Measurements from ENCODE around the gene ZNF710.

ZNF710 gene

GRCh38 chr15:90051874-90052273 lies 50.8 kb downstream of the ZNF710 start:
- Histone ChIP-seq H2AK5ac (ENCODE audit: low read length) (no peak overlapping the region), H2BK5ac (ENCODE audit: low read depth, low read length, poor library complexity) (no peak overlapping the region), H4K12ac (ENCODE audit: low read depth, low read length) (no peak overlapping the region), H3K4me2 (ENCODE audit: low read length) (no peak overlapping the region), H3K79me1 (ENCODE audit: low read length) (no peaks in the 10 kb centered on the region), H3K36me3 (ENCODE audit: control insufficient read depth in 1 of 2, insufficient read depth in 2 of 2, low read length in 2 of 2) (no peaks in the 10 kb centered on the region), H3K14ac (ENCODE audit: low read length) (no peak overlapping the region), H2AFZ (ENCODE audit: insufficient read depth, low read length, poor library complexity) (no peak overlapping the region), H3K18ac (ENCODE audit: low read length) (peak overlapping the region; percentile 74), H3K9me3 (ENCODE audit: insufficient read depth, low read depth, low read length) (no peaks in the 10 kb centered on the region), H4K8ac (ENCODE audit: low read depth, low read length) (no peak overlapping the region), H3K4me1 (ENCODE audit: control insufficient read depth in 1 of 2, insufficient read depth in 2 of 2, low read length in 2 of 2) (peaks cover 4 to 7% of the 10 kb centered on the region in 2 experiments), H3K4me3 (ENCODE audit: low read depth, low read length) (no peak overlapping the region), H3K27ac (ENCODE audit: low read depth, low read length) (no peak overlapping the region), H3K4ac (ENCODE audit: low read depth, low read length) (no peak overlapping the region), H2BK12ac (ENCODE audit: low read length) (no peak overlapping the region), H3K23ac (ENCODE audit: low read length) (no peak overlapping the region), H4K91ac (ENCODE audit: low read depth, low read length) (no peak overlapping the region), H2BK120ac (ENCODE audit: insufficient read depth, low read length, poor library complexity) (no peak overlapping the region), H3K79me2 (ENCODE audit: control insufficient read depth, insufficient read depth, low read length, poor library complexity) (no peaks in the 10 kb centered on the region), H3K27me3 (ENCODE audit: insufficient read depth, low read length) (no peaks in the 10 kb centered on the region), H3K9ac (ENCODE audit: low read length) (no peak overlapping the region)
- no CpG with 5 or more reads among the region's 5 CpGs for WGBS (ENCODE audit: extremely low coverage, insufficient coverage, insufficient read length)
- no peak for DNase-seq

- H3K4me2 ChIP-seq (ENCODE audit: low read length): no peak overlapping the region
- H4K8ac ChIP-seq (ENCODE audit: low read depth, low read length): no peak overlapping the region
- H3K27ac ChIP-seq (ENCODE audit: low read depth, low read length): no peak overlapping the region
- no peaks in the 10 kb centered on the region for H3K27me3 ChIP-seq (ENCODE audit: insufficient read depth, low read length)
- H3K4me1 ChIP-seq (ENCODE audit: control insufficient read depth in 1 of 2, insufficient read depth in 2 of 2, low read length in 2 of 2): peaks cover 4 to 8% of the 10 kb centered on the region in 2 experiments
- no peak overlapping the region for H3K9ac ChIP-seq (ENCODE audit: low read length)
- H2AK5ac ChIP-seq (ENCODE audit: low read length): no peak overlapping the region
- no peak overlapping the region for H3K14ac ChIP-seq (ENCODE audit: low read length)
- no peak overlapping the region for H2AFZ ChIP-seq (ENCODE audit: insufficient read depth, low read length, poor library complexity)
- H2BK12ac ChIP-seq (ENCODE audit: low read length): no peak overlapping the region
- H3K36me3 ChIP-seq (ENCODE audit: control insufficient read depth in 1 of 2, insufficient read depth in 2 of 2, low read length in 2 of 2): no peaks in the 10 kb centered on the region
- no peak overlapping the region for H3K4ac ChIP-seq (ENCODE audit: low read depth, low read length)
- no peak for DNase-seq
- WGBS (ENCODE audit: extremely low coverage, insufficient coverage, insufficient read length): no CpG with 5 or more reads among the region's 14 CpGs
- H2BK5ac ChIP-seq (ENCODE audit: low read depth, low read length, poor library complexity): no peak overlapping the region
- no peak overlapping the region for H4K91ac ChIP-seq (ENCODE audit: low read depth, low read length)
- H3K23ac ChIP-seq (ENCODE audit: low read length): no peak overlapping the region
- H4K12ac ChIP-seq (ENCODE audit: low read depth, low read length): no peak overlapping the region
- no peak overlapping the region for H2BK120ac ChIP-seq (ENCODE audit: insufficient read depth, low read length, poor library complexity)
- H3K9me3 ChIP-seq (ENCODE audit: insufficient read depth, low read depth, low read length): peaks cover 5% of the 10 kb centered on the region
- H3K79me1 ChIP-seq (ENCODE audit: low read length): no peaks in the 10 kb centered on the region
- H3K79me2 ChIP-seq (ENCODE audit: control insufficient read depth, insufficient read depth, low read length, poor library complexity): no peaks in the 10 kb centered on the region
- H3K4me3 ChIP-seq (ENCODE audit: low read depth, low read length): no peak overlapping the region
- no peak overlapping the region for H3K18ac ChIP-seq (ENCODE audit: low read length)
Measured at GRCh38 chr15:90053685-90054466, 52.8 kb downstream of the ZNF710 start.

- Histone ChIP-seq H2AK5ac (ENCODE audit: low read length) (no peak overlapping the region), H2BK5ac (ENCODE audit: low read depth, low read length, poor library complexity) (no peak overlapping the region), H4K8ac (ENCODE audit: low read depth, low read length) (no peak overlapping the region), H3K23ac (ENCODE audit: low read length) (no peak overlapping the region), H3K4me2 (ENCODE audit: low read length) (no peak overlapping the region), H3K4me1 (ENCODE audit: control insufficient read depth in 1 of 2, insufficient read depth in 2 of 2, low read length in 2 of 2) (peaks cover 9 to 15% of the 10 kb centered on the region in 2 experiments), H3K36me3 (ENCODE audit: control insufficient read depth in 1 of 2, insufficient read depth in 2 of 2, low read length in 2 of 2) (no peaks in the 10 kb centered on the region), H2BK12ac (ENCODE audit: low read length) (no peak overlapping the region), H3K9ac (ENCODE audit: low read length) (no peak overlapping the region), H3K27ac (ENCODE audit: low read depth, low read length) (no peak overlapping the region), H3K27me3 (ENCODE audit: insufficient read depth, low read length) (no peaks in the 10 kb centered on the region), H4K12ac (ENCODE audit: low read depth, low read length) (no peak overlapping the region), H3K4ac (ENCODE audit: low read depth, low read length) (no peak overlapping the region), H3K9me3 (ENCODE audit: insufficient read depth, low read depth, low read length) (peaks cover 5% of the 10 kb centered on the region), H3K79me2 (ENCODE audit: control insufficient read depth, insufficient read depth, low read length, poor library complexity) (no peaks in the 10 kb centered on the region), H3K18ac (ENCODE audit: low read length) (no peak overlapping the region), H3K79me1 (ENCODE audit: low read length) (peaks cover 6% of the 10 kb centered on the region), H3K4me3 (ENCODE audit: low read depth, low read length) (no peak overlapping the region), H3K14ac (ENCODE audit: low read length) (no peak overlapping the region), H2AFZ (ENCODE audit: insufficient read depth, low read length, poor library complexity) (no peak overlapping the region), H2BK120ac (ENCODE audit: insufficient read depth, low read length, poor library complexity) (no peak overlapping the region), H4K91ac (ENCODE audit: low read depth, low read length) (no peak overlapping the region)
- DNase-seq: no peak
- no CpG with 5 or more reads among the region's 7 CpGs for WGBS (ENCODE audit: extremely low coverage, insufficient coverage, insufficient read length)
Measured at GRCh38 chr15:90054618-90055097, 53.5 kb downstream of the ZNF710 start.

GRCh38 chr15:90055182-90055581 lies 54.1 kb downstream of the ZNF710 start:
- Histone ChIP-seq H2AK5ac (ENCODE audit: low read length) (no peak overlapping the region), H2BK12ac (ENCODE audit: low read length) (no peak overlapping the region), H3K27ac (ENCODE audit: low read depth, low read length) (no peak overlapping the region), H3K4me1 (ENCODE audit: control insufficient read depth in 1 of 2, insufficient read depth in 2 of 2, low read length in 2 of 2) (peaks cover 11 to 19% of the 10 kb centered on the region in 2 experiments), H3K23ac (ENCODE audit: low read length) (no peak overlapping the region), H2AFZ (ENCODE audit: insufficient read depth, low read length, poor library complexity) (no peak overlapping the region), H4K8ac (ENCODE audit: low read depth, low read length) (no peak overlapping the region), H4K12ac (ENCODE audit: low read depth, low read length) (no peak overlapping the region), H2BK120ac (ENCODE audit: insufficient read depth, low read length, poor library complexity) (no peak overlapping the region), H3K36me3 (ENCODE audit: control insufficient read depth in 1 of 2, insufficient read depth in 2 of 2, low read length in 2 of 2) (no peaks in the 10 kb centered on the region), H3K18ac (ENCODE audit: low read length) (no peak overlapping the region), H3K4me3 (ENCODE audit: low read depth, low read length) (no peak overlapping the region), H2BK5ac (ENCODE audit: low read depth, low read length, poor library complexity) (no peak overlapping the region), H3K27me3 (ENCODE audit: insufficient read depth, low read length) (no peaks in the 10 kb centered on the region), H3K79me2 (ENCODE audit: control insufficient read depth, insufficient read depth, low read length, poor library complexity) (no peaks in the 10 kb centered on the region), H3K79me1 (ENCODE audit: low read length) (peaks cover 6% of the 10 kb centered on the region), H3K9ac (ENCODE audit: low read length) (no peak overlapping the region), H3K4ac (ENCODE audit: low read depth, low read length) (no peak overlapping the region), H3K9me3 (ENCODE audit: insufficient read depth, low read depth, low read length) (peaks cover 5% of the 10 kb centered on the region), H3K4me2 (ENCODE audit: low read length) (no peak overlapping the region), H4K91ac (ENCODE audit: low read depth, low read length) (no peak overlapping the region), H3K14ac (ENCODE audit: low read length) (no peak overlapping the region)
- WGBS (ENCODE audit: extremely low coverage, insufficient coverage, insufficient read length): no CpG with 5 or more reads among the region's 7 CpGs
- DNase-seq: no peak

Measured in trophoblast cell (in vitro differentiated cells and primary cell).